GM12878 (cell line): ENCODE data around the gene UTP20. TPM values are rescaled to one million over a fixed set of nuclear protein-coding genes. Genes with fewer than 3 reads are reported as not detected.

Source experiments
- ATAC-seq: fragments of 200-7000 bp; cut with Tn5 transposase; 3 replicates; pipeline ENCODE4 v1.9.1; 2020; ENCODE audit warnings: mild to moderate bottlenecking, moderate library complexity
- BruUV-seq: library from RNA; stranded (reverse); fragments of 400-500 nt; replicated peaks from 2 replicates; lab custom pipeline; 2021; lab: Mats Ljungman, UMichigan
- CTCF ChIA-PET: fragments of 300-600 bp; sonication (Branson Sonifier 250); formaldehyde crosslinking; extraction: SDS; loops from one replicate; lab custom pipeline; 2021; ENCODE audit warnings: inconsistent platforms; lab: Yijun Ruan, JAX
- POLR2A ChIA-PET: fragments of 350-600 bp; formaldehyde crosslinking; extraction: SDS; loops from one replicate; lab custom pipeline; 2021; ENCODE audit warnings: inconsistent platforms; lab: Charles Lee
- RAD21 ChIA-PET: fragments of 300-600 bp; sonication (Branson Sonifier 250); formaldehyde crosslinking; loops from one replicate; lab custom pipeline; 2023; ENCODE audit warnings: antibody characterized with exemption; ENCODE audit not compliant: unreplicated experiment; lab: Charles Lee
- SMC1A ChIA-PET: fragments of 300-600 bp; sonication (Branson Sonifier 250); formaldehyde crosslinking; loops from one replicate; lab custom pipeline; 2023; ENCODE audit not compliant: unreplicated experiment, uncharacterized antibody; lab: Charles Lee
- DNase-seq: peaks from one replicate; pipeline ENCODE4 v3.0.0-alpha.2; 2011; ENCODE audit warnings: low read depth, low spot score
- FAIRE-seq: peaks from 3 replicates; lab custom pipeline; 2011; peaks lifted over from hg19 to GRCh38; lab: Jason Lieb, UNC
- H2AFZ ChIP-seq: 2 replicates; pipeline ENCODE4 v1.6.0; 2011; ENCODE audit warnings: low read depth, low read length, control low read depth; ENCODE audit not compliant: control insufficient read depth
- H3K27ac ChIP-seq: 2 replicates; pipeline ENCODE4 v1.5.1; 2011; ENCODE audit warnings: control low read depth; ENCODE audit not compliant: control insufficient read depth, insufficient read depth
- H3K27me3 ChIP-seq, 2 experiments: replicated peaks in 1 of 2; 2 replicates each; pipeline versions ENCODE4 v1.6.0 to v1.6.1; 2011; ENCODE audit warnings: low read length in 1 of 2; ENCODE audit not compliant: control insufficient read depth in 2 of 2, insufficient read depth in 2 of 2
- H3K36me3 ChIP-seq, 2 experiments: 2 replicates each; pipeline ENCODE4 v1.5.1; 2011; ENCODE audit warnings: low read length in 1 of 2; ENCODE audit not compliant: control insufficient read depth in 2 of 2, insufficient read depth in 2 of 2
- H3K4me1 ChIP-seq: 2 replicates; pipeline ENCODE4 v1.6.1; 2011; ENCODE audit warnings: mild to moderate bottlenecking, low read length, moderate library complexity, mixed read lengths; ENCODE audit not compliant: control insufficient read depth, insufficient read depth
- H3K4me2 ChIP-seq: 2 replicates; pipeline ENCODE4 v1.6.0; 2011; ENCODE audit warnings: control low read depth; ENCODE audit not compliant: control insufficient read depth, insufficient read depth
- H3K4me3 ChIP-seq: fragments of 200-600 bp; sonication (generic); 2 replicates; pipeline ENCODE4 v1.5.1; 2016
- H3K79me2 ChIP-seq: 2 replicates; pipeline ENCODE4 v1.6.0; 2011; ENCODE audit warnings: low read length; ENCODE audit not compliant: control insufficient read depth, insufficient read depth
- H3K9ac ChIP-seq: 2 replicates; pipeline ENCODE4 v1.8.0; 2011; ENCODE audit warnings: low read length, control low read depth, mixed read lengths; ENCODE audit not compliant: control insufficient read depth, insufficient read depth
- H3K9me3 ChIP-seq: replicated peaks from 3 replicates; pipeline ENCODE4 v1.5.1; 2011; ENCODE audit warnings: mild to moderate bottlenecking, low read length; ENCODE audit not compliant: control insufficient read depth, insufficient read depth
- H4K20me1 ChIP-seq: 2 replicates; pipeline ENCODE4 v1.6.0; 2011; ENCODE audit not compliant: control insufficient read depth, insufficient read depth
- GATAD2B ChIP-seq: fragments of 450-650 bp; conservative IDR thresholded peaks from 2 replicates; pipeline ENCODE4 v1.6.1; 2017; ENCODE audit warnings: low read depth, mild to moderate bottlenecking, moderate library complexity
- MTA3 ChIP-seq: IDR thresholded peaks from 2 replicates; pipeline ENCODE4 v1.6.1; 2012; ENCODE audit warnings: low read length, inconsistent platforms, borderline replicate concordance
- POLR2AphosphoS2 ChIP-seq: IDR thresholded peaks from 2 replicates; pipeline ENCODE4 v1.6.1; 2011; ENCODE audit warnings: low read depth, mild to moderate bottlenecking, low read length, improper control_type of control experiment, moderate library complexity
- RAD51 ChIP-seq: fragments of 450-650 bp; IDR thresholded peaks from 2 replicates; pipeline ENCODE4 v1.6.1; 2016; ENCODE audit warnings: moderate library complexity, mild to moderate bottlenecking, inconsistent platforms
- TARDBP ChIP-seq: IDR thresholded peaks from 2 replicates; pipeline ENCODE4 v1.6.1; 2016; ENCODE audit warnings: borderline replicate concordance
- YY1 ChIP-seq: IDR thresholded peaks from 2 replicates; pipeline ENCODE4 v1.6.1; 2011; ENCODE audit warnings: low read depth, mild to moderate bottlenecking, low read length
- in situ Hi-C: fragments of 300-500 bp; cut with MboI; formaldehyde crosslinking; loops from 9 replicates; pipeline ENCODE4 v1.14.3; 2018; ENCODE audit warnings: mixed read lengths
- intact Hi-C: fragments of 100-400 bp; cut with micrococcal nuclease; formaldehyde crosslinking; loops from one replicate; pipeline ENCODE4 v1.14.2; 2022; ENCODE audit not compliant: unreplicated experiment
- polyA plus RNA-seq, 11 experiments: library from polyadenylated mRNA; depleted of rRNA in 4 of 11; unstranded in 6 of 11; stranded (reverse) in 5 of 11; fragments of >200 nt; fragmentation: Nextera tagmentation in 4 of 11; fragmentation: Illumina TruSeq in 1 of 11; extraction: Ambion mirVana in 4 of 11; extraction: Trizol in 1 of 11; gene quantifications; 1 replicate in 1 of 11; 2 replicates in 10 of 11; pipeline versions ENCODE4 v1.2.1 to v1.2.3, GENCODE V29; 2011 to 2016; ENCODE audit warnings: inconsistent platforms in 2 of 11, missing spikeins in 2 of 11, low read depth in 1 of 11
- total RNA-seq, 4 experiments: library from RNA; depleted of rRNA in 3 of 4; stranded (reverse); fragments of >200 nt in 3 of 4; fragmentation: Illumina TruSeq in 1 of 4; extraction: Trizol in 1 of 4; gene quantifications; 2 replicates each; pipeline versions ENCODE4 v1.2.1 to v1.2.3, GENCODE V29; 2013 to 2021
- TF ChIP-seq, protein P1 (sequence below): fragments of 150-350 bp; IDR thresholded peaks from 2 replicates; pipeline ENCODE4 v1.6.1; 2014; ENCODE audit warnings: mild to moderate bottlenecking, low read depth, low read length

UTP20 gene
- total and polyA plus RNA-seq, 10 of the 15 experiments (the other 5 are each of a cell fraction or from before 2014, with no cell fraction given) = 3.6 to 25.6 (median 16.7) TPM

- H3K4me2 ChIP-seq = no peak overlapping the region
- in situ Hi-C loops = loop anchor here (5.0 kb wide), 1 partner anchor 495 kb away; no protein-coding TSS in a partner anchor
- H3K36me3 ChIP-seq = peaks cover 0 to 8% of the 10 kb centered on the region in 2 experiments
- TF ChIP-seq YY1 (no peak), GATAD2B (no peak), TARDBP (no peak), RAD51 (no peak), POLR2AphosphoS2 (no peak), MTA3 (no peak)
- TF ChIP-seq, protein P1, sequence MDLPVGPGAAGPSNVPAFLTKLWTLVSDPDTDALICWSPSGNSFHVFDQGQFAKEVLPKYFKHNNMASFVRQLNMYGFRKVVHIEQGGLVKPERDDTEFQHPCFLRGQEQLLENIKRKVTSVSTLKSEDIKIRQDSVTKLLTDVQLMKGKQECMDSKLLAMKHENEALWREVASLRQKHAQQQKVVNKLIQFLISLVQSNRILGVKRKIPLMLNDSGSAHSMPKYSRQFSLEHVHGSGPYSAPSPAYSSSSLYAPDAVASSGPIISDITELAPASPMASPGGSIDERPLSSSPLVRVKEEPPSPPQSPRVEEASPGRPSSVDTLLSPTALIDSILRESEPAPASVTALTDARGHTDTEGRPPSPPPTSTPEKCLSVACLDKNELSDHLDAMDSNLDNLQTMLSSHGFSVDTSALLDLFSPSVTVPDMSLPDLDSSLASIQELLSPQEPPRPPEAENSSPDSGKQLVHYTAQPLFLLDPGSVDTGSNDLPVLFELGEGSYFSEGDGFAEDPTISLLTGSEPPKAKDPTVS = no peak
- ChIA-PET RAD21 (no interaction called here), SMC1A (interaction anchor here (1.8 to 2.6 kb wide), 3 partner anchors 9 to 495 kb away, joined by 4 to 11 read pairs (median 7); no protein-coding TSS in a partner anchor), CTCF (interaction anchor here (1.0 to 3.8 kb wide), 6 partner anchors 30 to 496 kb away, joined by 3 to 23 read pairs (median 5); no protein-coding TSS in a partner anchor), POLR2A (no interaction called here)
- H2AFZ ChIP-seq = no peak overlapping the region
- no peaks in the 10 kb centered on the region for H3K4me1 ChIP-seq
- ATAC-seq = no peak
- DNase-seq = no peak
- intact Hi-C loops = loop anchor here (10.0 kb wide), 1 partner anchor 148 kb away; no protein-coding TSS in a partner anchor
- no peak overlapping the region for H3K9ac ChIP-seq
- H3K4me3 ChIP-seq = no peak overlapping the region
- BruUV-seq = no TSS peak
- H4K20me1 ChIP-seq = no peaks in the 10 kb centered on the region
- H3K79me2 ChIP-seq = no peaks in the 10 kb centered on the region
- no peaks in the 10 kb centered on the region for H3K27me3 ChIP-seq
- FAIRE-seq = no peak
- no peak overlapping the region for H3K27ac ChIP-seq
- no peaks in the 10 kb centered on the region for H3K9me3 ChIP-seq
Measured at GRCh38 chr12:101322480-101322879, 42.6 kb downstream of the UTP20 start.
